Suprapubic skin (tissue), 3 donors: ENCODE results near the gene APOH.

Experiments used
- POLR2AphosphoS5 ChIP-seq, 3 donors: sonication (generic); formaldehyde crosslinking; IDR thresholded peaks; one replicate each; pipeline ENCODE4 v1.6.1; 2017; ENCODE audit warnings: antibody characterized with exemption in 3 of 3
- TF ChIP-seq, protein P1 (sequence below), 2 donors: fragments of 200-600 bp in 1 of 2; fragments of 450-650 bp in 1 of 2; sonication (generic) in 1 of 2; IDR thresholded peaks; one replicate each; pipeline ENCODE4 v1.5.1; 2016 to 2019; ENCODE audit warnings: antibody characterized with exemption in 2 of 2, mild to moderate bottlenecking in 1 of 2, moderate library complexity in 1 of 2

DNA sequence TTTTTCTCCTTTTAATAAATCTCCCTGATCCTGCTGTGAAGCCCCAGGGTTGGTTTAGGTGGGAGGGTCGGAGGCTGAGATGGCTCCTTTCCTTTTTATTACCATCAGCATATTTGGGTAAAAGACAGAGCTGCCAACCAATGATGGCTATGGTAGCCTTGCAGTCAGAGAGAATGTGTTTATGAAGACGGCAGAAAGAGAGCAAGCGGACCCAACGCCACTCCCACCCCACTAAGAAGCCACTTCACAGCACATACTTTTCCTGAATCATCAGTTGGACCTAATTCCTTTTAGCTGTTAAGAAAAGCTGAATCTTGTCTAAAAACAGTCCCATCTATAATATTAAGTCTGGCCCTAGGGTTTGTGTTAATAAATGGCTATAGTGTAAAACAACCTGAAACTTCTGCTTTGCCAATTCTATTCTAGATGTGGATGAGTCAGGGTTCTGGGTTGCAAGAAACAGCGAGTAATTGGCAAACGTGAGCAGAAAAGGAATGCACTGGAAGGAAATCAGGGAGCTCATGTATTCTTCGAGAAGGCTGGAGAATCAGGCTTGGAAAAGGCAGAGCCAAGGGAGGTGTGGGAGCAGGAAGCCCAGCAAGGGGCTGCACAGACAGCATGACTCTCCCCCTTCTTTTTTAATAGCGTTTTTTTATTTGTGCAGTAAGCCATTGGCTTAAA is 39.2 kb upstream of the APOH start:
- TF ChIP-seq POLR2AphosphoS5 (IDR thresholded peaks at IDR 0.05): no peak
- TF ChIP-seq, protein P1, sequence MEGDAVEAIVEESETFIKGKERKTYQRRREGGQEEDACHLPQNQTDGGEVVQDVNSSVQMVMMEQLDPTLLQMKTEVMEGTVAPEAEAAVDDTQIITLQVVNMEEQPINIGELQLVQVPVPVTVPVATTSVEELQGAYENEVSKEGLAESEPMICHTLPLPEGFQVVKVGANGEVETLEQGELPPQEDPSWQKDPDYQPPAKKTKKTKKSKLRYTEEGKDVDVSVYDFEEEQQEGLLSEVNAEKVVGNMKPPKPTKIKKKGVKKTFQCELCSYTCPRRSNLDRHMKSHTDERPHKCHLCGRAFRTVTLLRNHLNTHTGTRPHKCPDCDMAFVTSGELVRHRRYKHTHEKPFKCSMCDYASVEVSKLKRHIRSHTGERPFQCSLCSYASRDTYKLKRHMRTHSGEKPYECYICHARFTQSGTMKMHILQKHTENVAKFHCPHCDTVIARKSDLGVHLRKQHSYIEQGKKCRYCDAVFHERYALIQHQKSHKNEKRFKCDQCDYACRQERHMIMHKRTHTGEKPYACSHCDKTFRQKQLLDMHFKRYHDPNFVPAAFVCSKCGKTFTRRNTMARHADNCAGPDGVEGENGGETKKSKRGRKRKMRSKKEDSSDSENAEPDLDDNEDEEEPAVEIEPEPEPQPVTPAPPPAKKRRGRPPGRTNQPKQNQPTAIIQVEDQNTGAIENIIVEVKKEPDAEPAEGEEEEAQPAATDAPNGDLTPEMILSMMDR (IDR thresholded peaks at IDR 0.05): no peak
